Ishikawa (cell line): ENCODE measurements around the gene SERPINB1.

ENCODE experiments used
- CEBPB ChIP-seq: IDR thresholded peaks from 2 replicates; pipeline ENCODE4 v1.6.1; 2012
- CREB1 ChIP-seq: IDR thresholded peaks from 2 replicates; pipeline ENCODE4 v1.6.1; 2012; ENCODE audit warnings: low read depth
- EGR1 ChIP-seq: IDR thresholded peaks from 2 replicates; pipeline ENCODE4 v1.6.1; 2012
- EP300 ChIP-seq: IDR thresholded peaks from 2 replicates; pipeline ENCODE4 v1.6.1; 2012; ENCODE audit warnings: borderline replicate concordance
- FOXM1 ChIP-seq: IDR thresholded peaks from 2 replicates; pipeline ENCODE4 v1.6.1; 2012; ENCODE audit warnings: low read depth, borderline replicate concordance
- MAX ChIP-seq: IDR thresholded peaks from 2 replicates; pipeline ENCODE4 v1.6.1; 2012
- NFIC ChIP-seq: IDR thresholded peaks from 2 replicates; pipeline ENCODE4 v1.6.1; 2012
- RAD21 ChIP-seq: IDR thresholded peaks from 2 replicates; pipeline ENCODE4 v1.6.1; 2012; ENCODE audit warnings: low read depth
- REST ChIP-seq: IDR thresholded peaks from 2 replicates; pipeline ENCODE4 v1.6.1; 2012; ENCODE audit warnings: low read depth, mild to moderate bottlenecking
- TAF1 ChIP-seq: IDR thresholded peaks from 2 replicates; pipeline ENCODE4 v1.6.1; 2012; ENCODE audit warnings: low read depth, mild to moderate bottlenecking
- TCF12 ChIP-seq: IDR thresholded peaks from 2 replicates; pipeline ENCODE4 v1.6.1; 2012; ENCODE audit warnings: low read depth
- TEAD4 ChIP-seq: IDR thresholded peaks from 2 replicates; pipeline ENCODE4 v1.6.1; 2012
- USF1 ChIP-seq: IDR thresholded peaks from 2 replicates; pipeline ENCODE4 v1.6.1; 2012
- YY1 ChIP-seq: IDR thresholded peaks from 2 replicates; pipeline ENCODE4 v1.6.1; 2012; ENCODE audit warnings: low read depth
- ZBTB7A ChIP-seq: IDR thresholded peaks from 2 replicates; pipeline ENCODE4 v1.6.1; 2012; ENCODE audit warnings: low read depth

The SERPINB1 gene

GRCh38 chr6:2873643-2874042, 32.0 kb upstream of the SERPINB1 start:
- TF ChIP-seq ZBTB7A = no peak
- no peak for TF ChIP-seq YY1
- TF ChIP-seq MAX = no peak
- no peak for TF ChIP-seq RAD21

- TF ChIP-seq MAX (no peak), EGR1 (no peak), EP300 (no peak), NFIC (no peak), YY1 (no peak), REST (no peak), USF1 (no peak), FOXM1 (no peak), CREB1 (no peak), TCF12 (no peak), TAF1 (no peak)
Measured at GRCh38 chr6:2872423-2873358, 31.0 kb upstream of the SERPINB1 start.

GRCh38 chr6:2871953-2872352, 30.3 kb upstream of the SERPINB1 start:
- TF ChIP-seq TEAD4 = no peak
- no peak for TF ChIP-seq CREB1
- TF ChIP-seq FOXM1 = no peak
- no peak for TF ChIP-seq ZBTB7A
- no peak for TF ChIP-seq MAX

- TF ChIP-seq USF1 = no peak
- TF ChIP-seq REST = no peak
- TF ChIP-seq NFIC = no peak
- TF ChIP-seq TCF12 = no peak
- no peak for TF ChIP-seq CEBPB
- no peak for TF ChIP-seq RAD21
- no peak for TF ChIP-seq TEAD4
- TF ChIP-seq MAX = no peak
- TF ChIP-seq EGR1 = no peak
- TF ChIP-seq CREB1 = no peak
- TF ChIP-seq EP300 = no peak
- no peak for TF ChIP-seq TAF1
- no peak for TF ChIP-seq FOXM1
- TF ChIP-seq ZBTB7A = no peak
Measured at GRCh38 chr6:2871102-2871501, 29.4 kb upstream of the SERPINB1 start.

GRCh38 chr6:2870046-2870636, 28.5 kb upstream of the SERPINB1 start:
- TF ChIP-seq REST (no peak), MAX (no peak), USF1 (no peak), TEAD4 (no peak), ZBTB7A (no peak), TAF1 (no peak), CREB1 (no peak), RAD21 (no peak), FOXM1 (no peak), EGR1 (no peak), YY1 (no peak), NFIC (no peak), EP300 (no peak), CEBPB (no peak), TCF12 (no peak)
